ENCODE measurements around the gene BCL10. TPM values are rescaled to one million over a fixed set of nuclear protein-coding genes. Genes with fewer than 3 reads are reported as not detected.

The BCL10 gene
- total RNA-seq: 8.4 TPM
- long read RNA-seq, transcript BCL10-203 (3 exons, 2,833 nt): major isoform, 26 of 31 reads
- long read RNA-seq, partial matches to known transcripts: 0 of 31 reads
- long read RNA-seq, other reads (novel, unspliced or antisense): 3 of 31 reads

GRCh38 chr1:85276215-85276977, at the start of gene BCL10:
BCL10 (minus strand) TSS chr1:85276632; CDS start chr1:85276352, 280 bp downstream.
- DNase-seq: peak; percentile 100
- intact Hi-C loops (cut with micrococcal nuclease): no loop called here
- peak; percentile 99 for ATAC-seq

- DNase-seq: no peak
- intact Hi-C loops (cut with micrococcal nuclease): no loop called here
- ATAC-seq: no peak
Measured at GRCh38 chr1:85325920-85326319, 49.5 kb upstream of the BCL10 start.

GRCh38 chr1:85323770-85324169, 47.3 kb upstream of the BCL10 start:
- DNase-seq (no peak), ATAC-seq (peak; percentile 45)
- intact Hi-C loops (cut with micrococcal nuclease): no loop called here

GRCh38 chr1:85322655-85323054, 46.2 kb upstream of the BCL10 start:
- ATAC-seq (no peak), DNase-seq (no peak)
- intact Hi-C loops (cut with micrococcal nuclease): no loop called here

- ATAC-seq (no peak), DNase-seq (no peak)
- intact Hi-C loops (cut with micrococcal nuclease): no loop called here
Measured at GRCh38 chr1:85321237-85321964, 45.0 kb upstream of the BCL10 start.

- no peak for DNase-seq
- intact Hi-C loops (cut with micrococcal nuclease): no loop called here
- ATAC-seq: no peak
Measured at GRCh38 chr1:85320371-85321131, 44.1 kb upstream of the BCL10 start.

- no peak for ATAC-seq
- intact Hi-C loops (cut with micrococcal nuclease): no loop called here
- no peak for DNase-seq
Measured at GRCh38 chr1:85319931-85320330, 43.5 kb upstream of the BCL10 start.

GRCh38 chr1:85319491-85319890, 43.1 kb upstream of the BCL10 start:
- no peak for ATAC-seq

GRCh38 chr1:85318217-85318616, 41.8 kb upstream of the BCL10 start:
- intact Hi-C loops (cut with micrococcal nuclease): no loop called here
- no peak for DNase-seq
- ATAC-seq: no peak

More at GRCh38 chr1:85319491-85319890, 43.1 kb upstream of the BCL10 start:
- DNase-seq: no peak
- intact Hi-C loops (cut with micrococcal nuclease): no loop called here

GRCh38 chr1:85317560-85317959, 41.1 kb upstream of the BCL10 start:
- no peak for ATAC-seq
- intact Hi-C loops (cut with micrococcal nuclease): no loop called here

GRCh38 chr1:85316321-85316720, 39.9 kb upstream of the BCL10 start:
- ATAC-seq: no peak
- intact Hi-C loops (cut with micrococcal nuclease): no loop called here
- DNase-seq: no peak

More at GRCh38 chr1:85317560-85317959, 41.1 kb upstream of the BCL10 start:
- DNase-seq: no peak

- intact Hi-C loops (cut with micrococcal nuclease): no loop called here
- ATAC-seq (peak; percentile 86), DNase-seq (no peak)
Measured at GRCh38 chr1:85315789-85316188, 39.4 kb upstream of the BCL10 start.

- DNase-seq (no peak), ATAC-seq (no peak)
- intact Hi-C loops (cut with micrococcal nuclease): no loop called here
Measured at GRCh38 chr1:85314726-85315125, 38.3 kb upstream of the BCL10 start.

- intact Hi-C loops (cut with micrococcal nuclease): no loop called here
- DNase-seq: no peak
Measured at GRCh38 chr1:85313888-85314696, 37.7 kb upstream of the BCL10 start.

GRCh38 chr1:85311818-85312217, 35.4 kb upstream of the BCL10 start:
- ATAC-seq: no peak
- intact Hi-C loops (cut with micrococcal nuclease): no loop called here

More at GRCh38 chr1:85313888-85314696, 37.7 kb upstream of the BCL10 start:
- peak; percentile 91 for ATAC-seq

GRCh38 chr1:85308833-85309350, 32.5 kb upstream of the BCL10 start:
- no peak for ATAC-seq
- no peak for DNase-seq
- intact Hi-C loops (cut with micrococcal nuclease): loop anchor here (2.0 to 5.0 kb wide), 3 partner anchors 88 to 383 kb away; no protein-coding TSS in a partner anchor

More at GRCh38 chr1:85311818-85312217, 35.4 kb upstream of the BCL10 start:
- DNase-seq: no peak

GRCh38 chr1:85307987-85308832, 31.8 kb upstream of the BCL10 start:
- DNase-seq (peak; percentile 93), ATAC-seq (peak; percentile 99)
- intact Hi-C loops (cut with micrococcal nuclease): loop anchor here (2.0 to 5.0 kb wide), 3 partner anchors 89 to 384 kb away; no protein-coding TSS in a partner anchor

Data from left ventricle myocardium superior (tissue), 1 donor.